BJ (cell line): ENCODE results near the gene EIF1AD. TPM values are rescaled to one million over a fixed set of nuclear protein-coding genes. Genes with fewer than 3 reads are reported as not detected.

Source experiments
- CTCF ChIA-PET: fragments of 350-600 bp; formaldehyde crosslinking; extraction: SDS; loops from one replicate; lab custom pipeline; 2021; ENCODE audit warnings: antibody characterized with exemption, inconsistent platforms; lab: Yijun Ruan, JAX
- POLR2A ChIA-PET: fragments of 300-600 bp; sonication (Branson Sonifier 250); formaldehyde crosslinking; extraction: SDS; loops from one replicate; lab custom pipeline; 2021; ENCODE audit warnings: antibody characterized with exemption; lab: Charles Lee
- DNase-seq: peaks from one replicate; pipeline ENCODE4 v3.0.0-alpha.2; 2011; ENCODE audit warnings: low read depth
- H3K27me3 ChIP-seq: 2 replicates; pipeline ENCODE4 v1.6.0; 2011; ENCODE audit warnings: low read length; ENCODE audit not compliant: control insufficient read depth, insufficient read depth
- H3K36me3 ChIP-seq: 2 replicates; pipeline ENCODE4 v1.5.1; 2011; ENCODE audit warnings: low read length; ENCODE audit not compliant: control insufficient read depth, insufficient read depth
- H3K4me3 ChIP-seq: 2 replicates; pipeline ENCODE4 v1.5.1; 2011; ENCODE audit warnings: low read depth, mild to moderate bottlenecking, control low read depth, low read length
- CTCF ChIP-seq: IDR thresholded peaks from 2 replicates; pipeline ENCODE4 v1.5.1; 2011; ENCODE audit warnings: low read depth, mild to moderate bottlenecking, control low read depth, inconsistent platforms, low read length, moderate library complexity; ENCODE audit not compliant: insufficient read depth
- polyA plus RNA-seq: library from polyadenylated mRNA; depleted of rRNA; stranded (reverse); fragments of >200 nt; gene quantifications from 2 replicates; pipeline ENCODE4 v1.2.3, GENCODE V29; 2011

Gene EIF1AD
- polyA plus RNA-seq, 1 experiment, result 27.7 TPM

- no peak for DNase-seq
- Histone ChIP-seq H3K4me3 (no peak overlapping the region), H3K36me3 (peaks cover 26% of the 10 kb centered on the region), H3K27me3 (no peaks in the 10 kb centered on the region)
- CTCF ChIA-PET, result interaction anchor here (1.4 kb wide), 2 partner anchors 73 to 87 kb away, joined by 3 to 7 read pairs; no protein-coding TSS in a partner anchor
- POLR2A ChIA-PET, result no interaction called here
- TF ChIP-seq CTCF, result no peak
Measured at GRCh38 chr11:65972116-65972515, 29.8 kb downstream of the EIF1AD start.

DNA sequence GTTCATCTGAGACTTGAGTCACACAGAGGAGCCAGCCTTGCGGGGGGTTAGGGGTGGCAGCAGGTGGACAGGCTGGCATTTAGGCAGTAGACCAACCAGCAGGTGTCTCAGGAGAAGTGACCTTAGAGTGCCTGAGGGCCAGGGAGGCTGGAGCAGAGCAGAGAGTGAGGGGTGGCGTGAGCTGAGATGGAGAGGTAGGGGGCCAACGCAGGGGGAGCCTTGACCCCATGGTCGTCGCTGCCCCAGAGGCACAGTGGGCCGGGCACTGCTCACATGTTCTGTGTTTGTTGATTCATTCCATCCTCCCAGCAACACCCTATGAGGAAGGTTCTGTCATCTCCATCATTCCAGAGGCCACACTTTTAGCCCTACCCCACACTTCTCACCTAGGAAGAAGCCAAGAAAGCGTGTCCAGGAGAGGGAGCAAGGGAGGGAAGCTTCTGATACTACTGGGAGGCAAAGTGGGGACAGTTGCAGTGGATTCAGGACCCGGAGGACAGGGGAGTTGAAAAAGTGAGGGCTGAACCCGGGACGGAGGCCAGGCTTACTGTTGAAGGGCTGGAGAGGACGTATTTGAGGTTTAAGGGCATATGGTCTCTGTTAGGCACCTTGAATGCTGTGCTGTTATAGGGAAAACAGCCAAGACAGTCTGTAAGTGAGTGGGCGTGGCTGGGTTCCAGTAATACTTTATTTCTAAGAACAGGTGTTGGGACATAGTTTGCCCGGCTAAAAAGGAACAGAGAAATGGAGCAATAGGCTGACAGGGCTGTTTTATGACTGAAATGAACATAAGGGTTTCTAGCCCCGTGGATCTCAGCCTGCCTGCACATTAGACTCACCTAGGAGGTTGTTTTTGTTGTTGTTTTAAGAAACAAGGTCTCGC lies 33.1 kb downstream of the EIF1AD start:
- CTCF ChIA-PET, result interaction anchor here (0.6 kb wide), 1 partner anchor 420 kb away, joined by 3 read pairs; no protein-coding TSS in a partner anchor
- Histone ChIP-seq H3K4me3 (no peak overlapping the region), H3K36me3 (peaks cover 46% of the 10 kb centered on the region), H3K27me3 (no peaks in the 10 kb centered on the region)
- TF ChIP-seq CTCF, result no peak
- no peak for DNase-seq
- POLR2A ChIA-PET, result no interaction called here

- H3K4me3 ChIP-seq, result no peak overlapping the region
- ChIA-PET CTCF (no interaction called here), POLR2A (no interaction called here)
- H3K27me3 ChIP-seq, result no peaks in the 10 kb centered on the region
- TF ChIP-seq CTCF, result no peak
- DNase-seq, result no peak
- H3K36me3 ChIP-seq, result peaks cover 43% of the 10 kb centered on the region
Measured at GRCh38 chr11:65967329-65967934, 34.5 kb downstream of the EIF1AD start.

DNA sequence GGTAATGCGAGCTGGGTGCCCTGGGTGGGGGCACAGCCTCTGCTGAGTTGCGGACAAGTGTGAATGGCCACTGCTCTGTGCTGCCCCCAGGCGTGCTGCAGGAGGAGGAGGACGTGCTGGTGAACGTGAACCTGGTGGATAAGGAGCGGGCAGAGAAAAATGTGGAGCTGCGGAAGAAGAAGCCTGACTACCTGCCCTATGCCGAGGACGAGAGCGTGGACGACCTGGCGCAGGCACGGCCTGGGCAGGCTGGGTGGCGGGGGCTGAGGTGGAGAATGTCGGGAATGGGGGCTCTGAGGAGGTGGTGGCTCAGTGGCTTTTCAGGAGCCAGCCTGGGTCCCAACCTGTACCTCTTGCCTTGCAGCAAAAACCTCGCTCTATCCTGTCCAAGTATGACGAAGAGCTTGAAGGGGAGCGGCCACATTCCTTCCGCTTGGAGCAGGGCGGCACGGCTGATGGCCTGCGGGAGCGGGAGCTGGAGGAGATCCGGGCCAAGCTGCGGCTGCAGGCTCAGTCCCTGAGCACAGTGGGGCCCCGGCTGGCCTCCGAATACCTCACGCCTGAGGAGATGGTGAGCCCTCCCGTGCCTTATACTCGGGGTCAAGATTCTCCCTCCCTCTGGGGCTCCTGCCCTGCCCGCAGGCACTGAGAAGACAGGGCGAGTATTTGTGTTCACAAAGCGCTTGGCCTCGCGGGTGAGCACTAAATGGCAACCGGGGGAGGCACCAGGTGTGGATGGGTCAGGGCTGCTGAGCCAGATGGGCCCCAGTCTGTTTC lies 35.8 kb downstream of the EIF1AD start:
- DNase-seq, result no peak
- no peak for TF ChIP-seq CTCF
- CTCF ChIA-PET, result interaction anchor here (0.9 to 1.4 kb wide), 3 partner anchors 10 to 82 kb away, joined by 4 to 6 read pairs (median 4); partner anchors contain the start of gene FIBP
- POLR2A ChIA-PET, result no interaction called here
- H3K4me3 ChIP-seq, result no peak overlapping the region
- H3K27me3 ChIP-seq, result no peaks in the 10 kb centered on the region
- H3K36me3 ChIP-seq, result peaks cover 43% of the 10 kb centered on the region

DNA sequence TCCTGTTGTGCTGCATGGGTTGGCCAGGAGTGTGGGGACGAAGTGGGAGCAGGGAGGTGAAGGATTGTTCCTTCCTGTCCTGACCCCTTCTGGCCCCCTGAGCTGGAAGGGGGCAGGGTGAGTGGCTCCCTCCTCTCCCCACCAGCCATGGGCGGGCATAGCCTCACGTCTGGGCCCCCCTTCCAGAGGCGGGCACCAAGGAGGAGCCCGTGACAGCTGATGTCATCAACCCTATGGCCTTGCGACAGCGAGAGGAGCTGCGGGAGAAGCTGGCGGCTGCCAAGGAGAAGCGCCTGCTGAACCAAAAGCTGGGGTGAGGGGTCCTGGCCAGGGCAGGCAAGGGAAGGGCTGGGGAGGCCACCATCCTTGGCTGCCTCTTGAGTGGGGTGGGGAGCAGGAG lies 37.1 kb downstream of the EIF1AD start:
- ChIA-PET CTCF (interaction anchor here (1.4 kb wide), 1 partner anchor 80 kb away, joined by 6 read pairs; no protein-coding TSS in a partner anchor), POLR2A (no interaction called here)
- no peak for TF ChIP-seq CTCF
- no peak for DNase-seq
- no peaks in the 10 kb centered on the region for H3K27me3 ChIP-seq
- H3K36me3 ChIP-seq, result peaks cover 39% of the 10 kb centered on the region
- H3K4me3 ChIP-seq, result no peak overlapping the region
